Epithelial cell of proximal tubule (primary cell): Measurements from ENCODE around the gene EZH1. TPM values are rescaled to one million over a fixed set of nuclear protein-coding genes. Genes with fewer than 3 reads are reported as not detected.
"Not testable (repeated sequence)": the region's sequence is repeated elsewhere in the genome, so short reads cannot be mapped to it uniquely, and the experiment has no call there.

Experiments
- DNase-seq: peaks from one replicate; pipeline ENCODE4 v3.0.0-alpha.2; 2011; ENCODE audit warnings: low read depth
- H3K4me3 ChIP-seq: 2 replicates; pipeline ENCODE4 v1.5.1; 2011; ENCODE audit warnings: low read depth, mild to moderate bottlenecking, low read length
- CTCF ChIP-seq: conservative IDR thresholded peaks from 2 replicates; pipeline ENCODE4 v1.5.1; 2012; ENCODE audit warnings: low read depth, mild to moderate bottlenecking, low read length
- total RNA-seq: library from RNA; depleted of rRNA; stranded (reverse); fragments of >200 nt; gene quantifications from 2 replicates; pipeline ENCODE4 v1.2.3, GENCODE V29; 2015

EZH1 gene
- total RNA-seq, 1 donor from 2014 or later, result 14.4 TPM

- no peak for TF ChIP-seq CTCF
- DNase-seq, result peak; percentile 61
- H3K4me3 ChIP-seq, result no peak overlapping the region
Measured at GRCh38 chr17:42667088-42667951, 77.5 kb downstream of the EZH1 start.

GRCh38 chr17:42666126-42666525, 78.7 kb downstream of the EZH1 start:
- DNase-seq, H3K4me3 ChIP-seq: not testable (repeated sequence)

GRCh38 chr17:42665581-42666001, 79.2 kb downstream of the EZH1 start:
- no peak for DNase-seq
- TF ChIP-seq CTCF, result no peak
- H3K4me3 ChIP-seq, result no peak overlapping the region

- no peak overlapping the region for H3K4me3 ChIP-seq
- DNase-seq, result no peak
- TF ChIP-seq CTCF, result no peak
Measured at GRCh38 chr17:42660692-42661345, 84.0 kb downstream of the EZH1 start.

- peak overlapping the region; percentile 89 for H3K4me3 ChIP-seq
- DNase-seq, result not testable (repeated sequence)
Measured at GRCh38 chr17:42659932-42660274, 84.9 kb downstream of the EZH1 start.

GRCh38 chr17:42659079-42659931, 85.5 kb downstream of the EZH1 start, which contains the start of gene TUBG2:
Gene TUBG2, plus strand, starts transcription at chr17:42659284. Its CDS starts 220 bp downstream, at chr17:42659504.
- no peak for TF ChIP-seq CTCF
- peak within 1 kb of the TSS; percentile 89 for H3K4me3 ChIP-seq
- DNase-seq, result no peak

GRCh38 chr17:42657824-42658588, 86.8 kb downstream of the EZH1 start:
- no peak for TF ChIP-seq CTCF
- H3K4me3 ChIP-seq, result no peak overlapping the region
- DNase-seq, result no peak
